ENCODE results near the gene BPIFB2.
"Not testable (repeated sequence)": the region's sequence is repeated elsewhere in the genome, so short reads cannot be mapped to it uniquely, and the experiment has no call there.

The BPIFB2 gene

DNA sequence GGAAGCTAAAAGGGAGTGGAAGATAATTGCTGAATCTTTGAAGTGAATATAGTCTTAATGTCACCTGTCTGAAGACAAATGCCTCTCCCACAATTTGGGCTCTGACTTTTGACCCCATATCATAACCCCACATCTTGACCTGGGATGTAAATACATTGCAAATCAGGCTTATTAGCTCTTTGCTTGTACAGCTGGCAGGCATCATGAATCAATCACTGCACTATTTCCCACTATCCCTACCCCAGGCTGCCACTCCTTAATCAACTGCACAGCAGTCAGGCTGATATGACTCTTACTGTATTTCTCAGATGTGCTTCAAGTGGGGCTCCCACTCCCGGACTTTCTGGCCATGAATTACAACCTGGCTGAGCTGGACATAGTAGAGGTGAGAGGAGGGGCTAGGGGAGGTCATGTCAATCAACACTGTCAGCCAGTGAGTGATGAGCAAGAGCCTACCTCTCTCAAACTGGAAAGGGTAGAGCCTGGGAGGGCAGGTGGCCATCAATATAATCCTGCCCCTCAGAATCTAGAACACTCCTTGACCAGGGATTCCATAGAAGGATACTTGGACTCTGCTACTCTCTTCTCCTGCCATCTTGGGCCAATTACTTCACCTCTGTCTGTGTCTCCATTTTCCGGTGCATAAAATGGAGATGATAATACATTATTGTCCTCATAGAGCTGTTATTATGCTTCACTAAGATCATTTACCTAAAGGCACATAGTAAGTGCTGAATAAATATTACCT is 35.7 kb downstream of the BPIFB2 start:
- no peak for DNase-seq

DNA sequence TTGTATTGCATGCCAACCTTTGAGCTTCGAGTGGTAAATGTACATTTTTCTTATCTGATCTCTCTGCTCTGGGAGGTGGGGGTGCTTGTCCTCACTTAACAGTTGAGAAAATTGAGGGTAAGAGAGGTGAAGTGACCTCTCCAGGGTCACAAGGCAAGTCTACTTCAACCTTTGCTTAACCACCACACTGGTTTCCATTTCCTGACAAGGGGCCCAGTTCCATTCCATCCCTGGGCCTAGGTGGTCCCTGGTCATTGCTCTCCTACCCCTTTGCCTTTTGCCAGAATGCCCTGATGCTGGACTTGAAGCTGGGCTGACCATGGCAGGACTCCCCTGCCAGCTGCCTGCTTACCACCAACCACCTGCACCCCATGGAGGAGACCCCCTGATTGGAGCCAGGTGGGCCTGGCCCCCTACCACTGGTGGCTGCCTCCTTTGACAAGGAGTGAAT is 36.3 kb downstream of the BPIFB2 start:
- no peak for DNase-seq

DNA sequence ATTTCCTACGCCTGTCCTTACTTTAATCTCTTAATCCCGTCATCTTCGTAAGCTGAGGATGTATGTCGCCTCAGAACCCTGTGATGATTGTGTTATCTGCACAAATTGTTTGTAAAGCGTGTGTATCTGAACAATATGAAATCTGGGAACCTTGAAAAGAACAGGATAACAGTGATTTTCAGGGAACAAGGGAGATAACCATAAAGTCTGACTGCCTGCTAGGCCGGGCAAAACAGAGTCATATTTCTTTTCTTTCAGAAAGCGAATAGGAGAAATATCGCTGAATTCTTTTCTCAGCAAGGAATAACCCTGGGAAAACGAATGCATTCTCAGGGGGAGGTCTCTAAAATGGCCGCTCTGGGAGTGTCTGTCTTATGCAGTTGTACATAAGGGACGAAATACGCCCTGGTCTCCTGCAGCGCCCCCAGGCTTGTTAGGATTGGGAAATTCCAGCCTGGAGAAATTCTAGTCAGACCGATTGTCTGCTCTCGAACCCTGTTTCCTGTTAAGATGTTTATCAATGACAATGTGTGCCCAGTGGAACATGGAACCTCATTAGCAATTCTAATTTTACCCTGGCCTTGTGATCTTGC is 37.7 kb downstream of the BPIFB2 start:
- not testable (repeated sequence) for DNase-seq

DNA sequence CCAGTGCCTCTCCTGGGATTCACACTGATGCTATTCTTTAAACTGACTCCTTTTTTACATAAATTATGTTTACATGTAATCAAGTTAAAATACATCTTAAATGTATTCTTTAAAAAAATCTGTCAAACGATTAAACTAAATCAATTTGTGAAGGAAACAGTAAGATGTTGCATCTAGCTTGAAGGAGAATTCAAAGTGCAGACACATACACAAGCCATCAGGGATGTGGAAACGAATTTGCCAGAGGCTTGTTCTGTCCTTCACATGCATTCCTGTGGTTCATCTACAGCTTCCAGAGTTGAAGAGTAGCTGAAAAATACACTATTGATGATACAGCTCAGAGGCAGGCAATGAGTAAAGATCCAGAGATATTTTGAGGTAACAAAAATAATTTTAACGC is 38.9 kb downstream of the BPIFB2 start:
- DNase-seq = no peak

DNA sequence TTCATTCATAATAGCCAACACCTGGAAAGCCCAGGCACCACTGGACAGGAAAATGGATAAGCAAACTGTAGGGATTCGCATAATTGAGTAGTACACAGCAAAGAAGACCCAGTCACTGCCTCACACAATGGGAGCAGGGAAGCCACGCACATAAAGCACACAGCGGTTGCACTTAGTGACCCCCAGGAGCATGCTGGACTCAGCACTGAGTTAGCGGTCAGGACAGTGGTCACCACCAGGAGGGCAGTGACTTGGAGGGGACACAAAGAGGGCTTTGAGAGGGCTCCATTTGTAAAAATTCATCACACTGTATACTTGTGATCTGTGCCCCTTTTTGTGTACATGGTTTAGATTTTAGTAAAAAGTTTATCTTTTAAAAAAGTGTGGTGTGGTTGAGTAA is 43.8 kb downstream of the BPIFB2 start:
- DNase-seq = no peak

DNA sequence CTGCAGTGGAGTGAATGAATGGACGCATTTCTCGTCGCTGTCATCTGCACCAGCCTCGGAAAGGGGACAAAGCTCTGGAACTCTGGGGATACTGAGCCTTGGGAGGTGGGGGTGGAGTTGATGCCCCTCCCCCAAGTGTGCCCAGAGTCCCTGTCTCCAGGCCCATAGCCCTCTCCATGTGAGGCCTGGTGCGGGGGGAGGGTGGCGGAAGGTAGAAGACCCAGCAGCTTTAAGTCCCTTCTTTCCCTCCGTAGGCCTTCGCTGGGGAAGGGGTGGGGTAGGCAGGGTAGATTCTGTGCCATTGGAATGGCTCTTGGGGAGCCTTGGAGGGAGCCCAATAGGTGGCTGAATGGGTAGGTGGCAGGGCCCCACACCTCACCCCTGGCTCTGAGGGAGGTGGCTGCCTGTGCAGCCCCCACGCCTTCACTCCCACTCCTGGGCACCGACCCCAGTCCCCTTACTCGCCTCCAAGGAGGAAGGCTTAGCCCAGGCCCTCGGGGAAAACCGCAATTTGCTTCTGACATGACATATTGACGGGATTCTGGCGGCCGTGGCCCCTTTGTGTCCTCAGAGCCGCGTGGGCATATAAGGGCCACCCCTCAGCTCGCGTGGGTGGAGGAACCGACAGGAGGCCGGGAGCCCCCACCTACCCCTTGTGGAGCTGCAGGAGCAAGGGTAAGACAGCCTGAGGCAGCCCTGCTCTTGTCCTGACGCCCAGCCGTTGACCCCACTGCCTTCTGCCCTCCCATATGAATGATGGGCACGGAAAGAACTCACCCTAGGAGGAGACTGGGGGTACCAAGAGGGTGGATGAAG is 46.0 kb downstream of the BPIFB2 start, which contains the start of gene BPIFB3:
BPIFB3 (plus strand) TSS at position 613 of the 816 bp plus-strand sequence. CDS start 1,533 bp downstream, outside the sequence.
- DNase-seq = no peak

DNA sequence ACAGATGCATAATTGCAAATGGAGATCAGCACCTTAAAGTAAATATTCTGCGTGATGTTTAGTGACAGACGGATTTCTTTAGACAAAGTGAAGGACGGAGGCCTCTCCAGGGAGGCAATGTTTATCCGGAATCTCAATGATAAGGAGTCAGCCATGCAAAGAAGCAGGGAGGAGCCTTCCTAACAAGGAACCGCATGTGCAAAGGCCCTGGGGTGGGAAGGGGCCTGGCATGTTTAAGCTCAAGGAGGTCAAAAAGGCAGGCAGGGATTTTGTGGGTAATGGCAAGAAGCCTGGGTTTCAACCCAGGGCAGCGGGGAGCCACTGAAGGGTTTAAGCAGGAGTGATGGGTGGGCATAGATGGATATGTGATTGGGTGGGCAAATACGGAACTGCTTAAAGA is 46.9 kb downstream of the BPIFB2 start:
- DNase-seq = no peak

DNA sequence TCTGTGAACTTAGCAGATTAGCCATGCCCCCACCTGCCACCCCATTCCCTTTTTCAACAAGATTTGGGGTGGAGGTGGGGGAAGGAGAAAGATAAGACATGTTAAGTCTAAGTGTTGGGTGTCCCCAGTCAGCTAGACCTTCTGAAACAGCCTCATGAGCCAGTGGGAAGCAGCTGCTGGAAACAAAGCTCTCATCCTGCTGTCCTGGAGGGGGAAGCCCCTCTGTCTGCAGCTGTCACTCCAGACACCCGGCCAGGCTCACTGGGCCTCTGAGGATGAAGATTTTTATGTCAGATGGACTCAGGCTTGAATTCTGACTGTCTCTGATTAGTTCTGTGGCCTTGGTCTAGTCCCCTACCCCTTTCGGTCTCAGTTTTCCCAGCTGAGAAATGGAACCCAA is 47.3 kb downstream of the BPIFB2 start:
- no peak for DNase-seq

DNA sequence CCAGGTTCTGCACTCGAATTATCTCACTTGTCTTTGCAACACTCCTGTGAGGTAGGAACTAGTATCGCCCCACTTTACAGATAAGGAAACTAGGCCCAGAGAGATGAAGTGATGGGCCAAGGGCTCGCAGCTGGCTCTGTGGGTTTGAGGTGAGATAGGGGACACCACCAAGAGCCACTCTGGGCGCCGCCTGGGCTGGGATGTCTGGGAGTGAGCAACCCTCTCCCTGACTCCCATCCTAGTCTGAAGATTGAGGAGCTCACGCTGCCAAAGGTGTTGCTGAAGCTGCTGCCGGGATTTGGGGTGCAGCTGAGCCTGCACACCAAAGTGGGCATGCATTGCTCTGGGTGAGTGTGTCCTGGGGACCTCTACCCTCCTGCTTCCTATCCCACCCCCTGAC is 51.6 kb downstream of the BPIFB2 start:
- DNase-seq = no peak

DNA sequence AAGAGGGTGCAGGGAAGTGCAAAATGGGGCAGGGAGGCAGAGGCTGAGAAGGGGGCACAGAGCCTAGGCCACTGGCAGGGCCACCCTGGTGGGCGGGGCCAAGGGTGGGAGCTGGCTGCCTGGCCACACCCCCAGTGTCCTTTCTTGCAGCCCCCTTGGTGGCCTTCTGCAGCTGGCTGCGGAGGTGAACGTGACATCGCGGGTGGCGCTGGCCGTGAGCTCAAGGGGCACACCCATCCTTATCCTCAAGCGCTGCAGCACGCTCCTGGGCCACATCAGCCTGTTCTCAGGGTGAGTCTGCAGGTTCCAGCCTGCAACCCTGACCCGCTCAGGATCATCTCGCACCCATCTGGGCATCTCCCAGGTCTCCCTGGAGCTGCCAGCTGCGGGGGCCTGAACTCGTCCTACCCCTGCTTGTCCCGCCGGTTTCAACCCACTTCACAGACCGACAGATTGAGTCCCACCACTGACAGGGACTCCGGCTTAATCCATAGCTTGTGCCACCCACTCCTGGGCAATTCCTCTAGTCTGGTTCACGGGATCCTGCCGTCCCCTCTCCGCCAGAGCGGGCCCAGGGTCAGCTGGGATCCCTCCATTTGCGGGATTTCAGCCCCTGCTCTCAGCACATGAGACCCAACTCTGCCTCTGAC is 52.4 kb downstream of the BPIFB2 start:
- no peak for DNase-seq

DNA sequence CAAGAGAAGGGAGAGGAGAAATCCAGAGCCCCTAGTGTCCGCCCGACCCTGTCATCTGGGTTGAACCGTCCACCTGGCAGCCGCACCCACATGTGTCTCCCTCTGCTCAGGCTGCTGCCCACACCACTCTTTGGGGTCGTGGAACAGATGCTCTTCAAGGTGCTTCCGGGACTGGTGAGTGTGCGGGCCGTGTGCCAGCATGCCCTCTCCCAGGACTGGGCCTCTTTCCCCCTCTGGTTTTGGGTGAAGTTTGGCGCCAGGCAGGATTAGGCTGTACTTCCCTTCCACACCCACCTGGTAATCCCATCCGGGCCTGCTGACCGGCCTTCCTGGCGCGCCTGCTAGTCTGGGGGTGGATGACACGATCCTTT is 54.1 kb downstream of the BPIFB2 start:
- no peak for DNase-seq

DNA sequence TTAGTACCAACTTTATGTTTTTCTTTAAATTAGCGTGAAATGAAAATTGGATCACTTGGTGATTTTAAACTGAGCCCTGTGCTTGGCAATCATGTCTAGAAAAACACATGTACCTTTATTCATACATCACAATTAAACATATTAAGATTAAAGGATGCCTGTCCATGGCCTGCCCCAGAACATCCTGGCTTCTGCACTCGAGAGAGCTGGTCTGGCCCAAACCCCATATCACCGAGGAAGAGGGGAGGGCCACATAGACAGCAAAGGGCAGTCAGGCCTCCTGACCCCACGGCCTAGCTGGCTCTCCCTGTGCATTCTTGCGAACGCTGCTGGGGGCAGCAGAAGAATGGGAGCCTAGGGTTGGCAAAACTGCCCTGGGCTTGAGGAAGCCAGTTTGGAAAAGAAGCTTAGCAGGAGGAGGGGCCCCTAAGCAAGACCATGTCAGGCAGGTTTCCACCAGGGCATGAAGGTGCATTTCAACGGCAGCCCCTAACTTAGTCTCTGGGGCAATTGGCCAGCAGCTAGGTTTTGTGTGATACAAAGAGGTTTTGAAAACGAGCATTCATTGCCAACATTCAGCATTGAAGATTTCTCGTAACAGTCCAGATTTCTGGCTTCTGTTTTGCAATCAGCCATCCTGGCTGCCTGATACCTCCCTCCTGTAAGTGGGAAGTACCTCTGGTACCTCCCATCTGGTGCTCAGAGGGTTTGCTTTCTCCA is 54.8 kb downstream of the BPIFB2 start:
- no peak for DNase-seq

DNA sequence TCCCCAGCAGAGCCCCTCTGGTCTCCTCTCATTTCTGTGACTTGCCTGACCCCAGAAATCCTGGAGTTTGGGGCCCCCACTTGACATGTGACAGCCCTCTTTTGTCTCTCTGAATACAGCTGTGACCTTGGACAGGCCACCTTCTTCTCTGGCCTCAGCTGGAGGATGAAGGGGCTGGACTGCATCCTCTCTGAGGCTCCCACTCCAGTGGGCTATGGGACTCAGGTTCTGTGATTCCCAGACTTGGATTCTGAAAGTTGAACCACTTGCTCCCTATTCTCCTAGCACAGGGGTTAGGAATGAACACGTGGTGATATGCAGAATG is 55.3 kb downstream of the BPIFB2 start:
- DNase-seq = no peak

DNA sequence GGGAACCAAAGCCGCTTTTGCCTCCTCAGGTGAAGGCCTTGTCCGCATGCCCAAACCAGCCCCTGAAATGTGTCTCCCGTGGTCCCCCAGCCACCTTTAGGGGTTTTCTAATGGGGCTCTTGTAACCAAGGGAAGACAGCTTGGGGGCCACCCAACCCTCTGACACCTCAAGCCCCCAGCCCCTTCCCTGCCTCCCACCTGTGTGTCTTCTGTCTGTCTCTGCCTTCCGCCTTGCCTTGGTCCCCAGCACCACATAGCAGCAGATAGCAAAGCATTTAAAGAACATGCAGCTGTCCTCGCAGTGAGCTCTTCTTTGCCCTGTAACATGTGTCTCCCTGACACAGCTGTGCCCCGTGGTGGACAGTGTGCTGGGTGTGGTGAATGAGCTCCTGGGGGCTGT is 55.8 kb downstream of the BPIFB2 start:
- DNase-seq = no peak

DNA sequence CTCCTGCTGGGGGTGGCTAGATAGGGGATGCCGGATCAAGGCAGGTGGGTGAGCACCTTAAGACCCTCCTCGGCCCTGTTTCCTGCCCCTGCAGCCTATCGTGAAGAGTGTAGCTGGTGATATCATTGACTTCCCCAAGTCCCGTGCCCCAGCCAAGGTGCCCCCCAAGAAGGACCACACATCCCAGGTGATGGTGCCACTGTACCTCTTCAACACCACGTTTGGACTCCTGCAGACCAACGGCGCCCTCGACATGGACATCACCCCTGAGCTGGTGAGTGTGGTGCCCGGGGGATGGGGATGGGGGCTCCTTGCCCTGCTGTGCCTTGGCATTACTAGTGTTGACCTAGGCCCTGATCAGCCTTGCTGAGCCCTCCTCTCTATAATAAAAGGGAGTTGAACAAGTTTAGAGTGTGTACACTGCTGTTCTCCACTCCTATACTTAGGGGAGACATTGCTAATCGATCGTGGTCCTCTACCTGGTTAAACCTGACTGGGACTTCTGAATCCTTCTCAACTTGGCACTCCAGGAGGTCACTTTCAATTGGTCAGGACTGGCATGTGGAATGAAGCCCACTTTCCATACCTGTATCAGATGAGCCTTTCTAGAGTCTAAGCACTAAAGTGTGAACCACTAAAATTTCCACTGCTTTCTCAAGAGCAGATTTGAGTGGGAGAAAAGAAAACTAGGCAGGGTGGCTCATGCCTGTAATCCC is 57.2 kb downstream of the BPIFB2 start:
- DNase-seq = no peak

DNA sequence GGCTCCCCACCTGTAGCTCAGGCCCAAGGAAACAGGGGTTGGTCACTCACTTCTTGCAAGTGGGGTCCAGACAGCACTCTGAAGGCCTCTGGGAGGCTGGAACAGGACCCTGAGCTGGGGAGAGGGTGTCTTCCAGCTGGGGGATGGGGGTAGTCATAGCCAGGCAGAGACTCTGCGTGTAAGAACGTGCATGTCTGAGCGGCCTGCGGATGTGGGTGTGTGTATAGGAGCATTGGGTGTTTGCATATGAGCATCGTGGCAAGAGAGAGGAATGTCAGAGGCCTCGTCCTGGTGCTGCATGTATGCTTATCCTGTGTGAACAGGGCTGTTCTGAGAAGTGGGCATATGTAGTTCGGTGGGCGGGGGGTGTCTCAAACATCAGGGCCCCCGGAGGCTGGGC is 58.3 kb downstream of the BPIFB2 start:
- no peak for DNase-seq

DNA sequence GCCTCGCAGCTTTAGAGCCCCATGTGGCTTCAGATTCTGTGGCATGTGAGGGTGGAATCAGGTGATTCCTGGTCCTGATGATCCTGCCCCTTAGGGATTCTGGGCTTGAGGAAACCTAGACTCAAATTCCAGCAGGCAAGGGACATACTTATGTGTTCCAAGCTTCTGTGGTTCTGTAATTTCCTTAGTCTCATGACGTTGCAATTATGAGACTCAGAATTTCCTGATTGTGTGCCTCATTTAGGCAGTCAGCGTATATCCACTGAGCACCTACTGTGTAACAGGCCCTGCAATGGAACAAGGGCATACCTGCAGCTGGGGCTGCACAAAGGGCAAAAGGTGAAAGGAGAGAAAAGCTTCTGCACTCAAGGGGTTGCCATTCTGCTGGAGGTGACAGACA is 60.3 kb downstream of the BPIFB2 start:
- DNase-seq = no peak

DNA sequence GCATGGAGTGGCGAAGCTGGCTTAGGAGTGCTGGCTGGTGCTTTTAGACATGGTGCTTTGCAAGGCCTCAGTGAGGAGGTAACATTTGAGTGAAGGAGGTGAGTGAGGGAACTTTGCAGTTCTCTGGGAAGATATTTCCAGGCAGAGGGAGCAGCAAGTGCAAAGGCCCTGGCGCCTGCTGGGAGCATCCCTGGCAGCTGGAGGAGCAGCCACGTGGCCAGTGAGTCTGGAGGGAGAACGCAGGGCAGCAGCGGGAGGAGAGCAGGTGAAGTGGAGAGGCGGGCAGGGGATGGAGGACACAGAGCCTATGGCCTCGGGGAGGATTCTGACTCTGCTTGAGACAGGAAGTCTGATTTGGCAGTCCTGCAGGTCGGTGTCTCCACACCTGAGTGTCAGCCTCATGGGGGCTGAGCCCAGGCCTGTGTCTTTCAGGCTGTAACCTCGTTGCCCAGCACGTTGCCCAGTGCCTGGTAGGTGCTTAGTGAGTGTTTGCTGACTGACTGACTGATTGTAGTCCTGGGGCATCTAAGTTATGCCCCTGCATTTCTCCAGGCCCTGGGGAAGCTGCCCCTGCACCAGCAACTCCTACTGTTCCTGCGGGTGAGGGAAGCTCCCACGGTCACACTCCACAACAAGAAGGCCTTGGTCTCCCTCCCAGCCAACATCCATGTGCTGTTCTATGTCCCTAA is 60.9 kb downstream of the BPIFB2 start:
- DNase-seq = no peak

DNA sequence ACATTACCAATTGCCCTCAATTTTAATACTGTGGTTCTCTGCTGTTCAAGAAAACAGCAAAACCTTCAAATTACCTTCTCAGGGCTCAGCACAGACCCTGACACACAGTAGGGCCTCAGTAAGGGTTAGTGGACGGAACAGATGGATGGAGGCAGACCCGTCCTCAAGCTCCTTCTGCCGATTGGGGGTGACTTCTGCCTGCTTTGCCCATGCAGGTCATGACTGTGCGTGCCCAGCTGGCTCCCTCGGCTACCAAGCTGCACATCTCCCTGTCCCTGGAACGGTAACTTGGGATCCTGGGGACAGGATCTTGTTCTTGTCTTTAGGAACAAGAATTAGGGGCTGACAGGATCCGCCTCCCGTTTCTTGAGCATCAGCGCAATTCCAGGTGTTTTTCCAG is 62.2 kb downstream of the BPIFB2 start:
- no peak for DNase-seq

DNA sequence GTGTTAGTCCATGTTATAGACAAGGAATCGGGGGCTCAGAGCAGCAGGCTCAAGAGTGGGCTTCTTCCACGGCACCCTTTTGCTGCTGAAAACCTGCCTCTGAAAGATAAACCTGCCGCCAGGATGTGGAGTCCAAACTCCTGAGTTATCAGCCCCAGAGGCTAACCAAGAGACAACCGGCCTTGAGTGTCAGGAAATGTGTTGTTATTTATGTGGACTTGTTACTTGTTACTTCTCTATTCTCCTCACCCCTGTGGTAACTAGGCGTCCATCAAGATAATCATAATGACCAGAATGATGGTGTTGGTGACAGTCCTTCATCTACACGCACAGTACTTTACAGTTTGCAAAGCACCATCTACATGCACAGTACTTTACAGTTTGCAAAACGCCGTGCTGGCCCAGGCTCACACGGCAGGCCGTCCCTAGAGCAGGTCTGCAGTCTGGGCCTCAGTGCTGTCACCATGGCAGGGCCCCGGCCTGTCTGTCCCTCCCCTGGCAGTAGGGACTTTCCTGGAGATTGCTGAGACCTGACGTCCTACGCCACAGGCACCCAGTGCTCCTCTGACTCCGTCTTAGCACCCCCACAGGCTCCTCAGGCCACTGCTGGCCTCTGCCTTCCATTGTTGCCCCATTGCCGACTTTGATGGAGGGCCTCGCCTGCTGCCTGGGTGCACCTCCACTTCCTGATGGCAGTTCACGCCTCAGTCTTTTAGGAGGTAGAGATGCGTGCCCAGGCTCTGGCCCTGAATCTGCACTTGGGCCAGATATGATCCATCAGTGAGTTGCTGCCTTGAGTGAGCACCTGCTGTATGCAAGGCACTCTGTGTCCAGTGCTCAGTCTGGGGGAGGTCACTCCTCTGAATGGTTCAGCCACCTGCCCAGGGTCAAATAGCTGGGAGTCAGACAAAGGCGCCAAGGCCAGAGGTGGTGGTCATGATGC is 62.9 kb downstream of the BPIFB2 start:
- DNase-seq = no peak
